ENCODE data around the gene PPP1R17. TPM values are rescaled to one million over a fixed set of nuclear protein-coding genes. Genes with fewer than 3 reads are reported as not detected.

The PPP1R17 gene
- total RNA-seq, 1 donor from 2014 or later: not detected

- no peak for TF ChIP-seq EZH2phosphoT487 (IDR thresholded peaks at IDR 0.05)
- TF ChIP-seq EZH2 (IDR thresholded peaks at IDR 0.05): no peak
- no peak for TF ChIP-seq CTCF (IDR thresholded peaks at IDR 0.05)
- Histone ChIP-seq H4K20me1 (ENCODE audit: low read depth) (no peaks in the 10 kb centered on the region), H3K79me2 (ENCODE audit: low read depth) (no peaks in the 10 kb centered on the region), H3F3A (ENCODE audit: low read depth) (no peaks in the 10 kb centered on the region), H3K36me3 (no peaks in the 10 kb centered on the region), H3K4me3 (no peak overlapping the region), H3K27ac (no peak overlapping the region), H3K9ac (no peak overlapping the region), H2AFZ (replicated peaks) (no peak overlapping the region), H3K4me1 (no peaks in the 10 kb centered on the region), H3K4me2 (no peak overlapping the region), H3K9me3 (ENCODE audit: low read depth) (no peaks in the 10 kb centered on the region), H3K27me3 (no peaks in the 10 kb centered on the region)
- DNase-seq (ENCODE audit: low spot score): no peak
- H3K9me3 Mint-ChIP-seq: peaks cover 17% of the 10 kb centered on the region
- no peak overlapping the region for H3K4me3 Mint-ChIP-seq
- H3K36me3 Mint-ChIP-seq: no peaks in the 10 kb centered on the region
- no peak overlapping the region for H3K27ac Mint-ChIP-seq
- H3K27me3 Mint-ChIP-seq (ENCODE audit: insufficient read depth, low read depth): peaks cover 5% of the 10 kb centered on the region
- H3K4me1 Mint-ChIP-seq: no peaks in the 10 kb centered on the region
These were observed 17.6 kb upstream of the PPP1R17 start for GRCh38 chr7:31669461-31669860.

GRCh38 chr7:31679574-31680305 is 7.3 kb upstream of the PPP1R17 start:
- Histone ChIP-seq H2AFZ (replicated peaks) (no peak overlapping the region), H3K9ac (no peak overlapping the region), H3K4me3 (no peak overlapping the region), H3K9me3 (ENCODE audit: low read depth) (no peaks in the 10 kb centered on the region), H3K36me3 (no peaks in the 10 kb centered on the region), H3F3A (ENCODE audit: low read depth) (no peaks in the 10 kb centered on the region), H3K4me2 (no peak overlapping the region), H4K20me1 (ENCODE audit: low read depth) (no peaks in the 10 kb centered on the region), H3K4me1 (no peaks in the 10 kb centered on the region), H3K27ac (no peak overlapping the region), H3K27me3 (no peaks in the 10 kb centered on the region), H3K79me2 (ENCODE audit: low read depth) (no peaks in the 10 kb centered on the region)
- DNase-seq (ENCODE audit: low spot score): no peak
- no peaks in the 10 kb centered on the region for H3K4me1 Mint-ChIP-seq
- TF ChIP-seq CTCF (IDR thresholded peaks at IDR 0.05) (no peak), EZH2phosphoT487 (IDR thresholded peaks at IDR 0.05) (no peak), EZH2 (IDR thresholded peaks at IDR 0.05) (no peak)
- H3K9me3 Mint-ChIP-seq: no peaks in the 10 kb centered on the region
- H3K27ac Mint-ChIP-seq: no peak overlapping the region
- H3K36me3 Mint-ChIP-seq: no peaks in the 10 kb centered on the region
- H3K4me3 Mint-ChIP-seq: no peak overlapping the region
- peaks cover 6% of the 10 kb centered on the region for H3K27me3 Mint-ChIP-seq (ENCODE audit: insufficient read depth, low read depth)

- Histone ChIP-seq H3K9ac (no peak overlapping the region), H3K4me3 (no peak overlapping the region), H3K4me1 (peaks cover 10% of the 10 kb centered on the region), H3K4me2 (no peak overlapping the region), H3K9me3 (ENCODE audit: low read depth) (no peaks in the 10 kb centered on the region), H4K20me1 (ENCODE audit: low read depth) (no peaks in the 10 kb centered on the region), H3F3A (ENCODE audit: low read depth) (no peaks in the 10 kb centered on the region), H3K27me3 (peaks cover 13% of the 10 kb centered on the region), H3K79me2 (ENCODE audit: low read depth) (no peaks in the 10 kb centered on the region), H3K27ac (no peak overlapping the region), H3K36me3 (no peaks in the 10 kb centered on the region), H2AFZ (replicated peaks) (no peak overlapping the region)
- no peak overlapping the region for H3K4me3 Mint-ChIP-seq
- peaks cover 6% of the 10 kb centered on the region for H3K27me3 Mint-ChIP-seq (ENCODE audit: insufficient read depth, low read depth)
- peaks cover 11% of the 10 kb centered on the region for H3K4me1 Mint-ChIP-seq
- no peaks in the 10 kb centered on the region for H3K9me3 Mint-ChIP-seq
- no peak for TF ChIP-seq CTCF (IDR thresholded peaks at IDR 0.05)
- no peak for TF ChIP-seq EZH2 (IDR thresholded peaks at IDR 0.05)
- no peak for TF ChIP-seq EZH2phosphoT487 (IDR thresholded peaks at IDR 0.05)
- DNase-seq (ENCODE audit: low spot score): no peak
- no peaks in the 10 kb centered on the region for H3K36me3 Mint-ChIP-seq
- H3K27ac Mint-ChIP-seq: no peak overlapping the region
These were observed 3.4 kb upstream of the PPP1R17 start for GRCh38 chr7:31683445-31684225.
